Measurements from ENCODE around the gene GRIN2A. TPM values are rescaled to one million over a fixed set of nuclear protein-coding genes. Genes with fewer than 3 reads are reported as not detected.
"Not testable (repeated sequence)": the region's sequence is repeated elsewhere in the genome, so short reads cannot be mapped to it uniquely, and the experiment has no call there.

GRIN2A gene
- total RNA-seq, 2 experiments from 2014 or later = not detected

GRCh38 chr16:9898124-9898523 lies 284.1 kb downstream of the GRIN2A start:
- H3K27me3 Mint-ChIP-seq = no peaks in the 10 kb centered on the region
- TF ChIP-seq CTCF (IDR thresholded peaks at IDR 0.05) = no peak
- DNase-seq (no peak), ATAC-seq (no peak)
- H3K27ac Mint-ChIP-seq = no peak overlapping the region
- H3K36me3 Mint-ChIP-seq (ENCODE audit: low read depth) = no peaks in the 10 kb centered on the region
- H3K4me1 Mint-ChIP-seq (ENCODE audit: low read depth) = no peaks in the 10 kb centered on the region
- ChIA-PET POLR2A (no interaction called here), CTCF (no interaction called here)
- peaks cover 2% of the 10 kb centered on the region for H3K9me3 Mint-ChIP-seq
- intact Hi-C loops (cut with micrococcal nuclease) = no loop called here
- H3K4me3 Mint-ChIP-seq = no peak overlapping the region

GRCh38 chr16:9895817-9896216 lies 286.4 kb downstream of the GRIN2A start:
- no peak overlapping the region for H3K27ac Mint-ChIP-seq
- peaks cover 3% of the 10 kb centered on the region for H3K9me3 Mint-ChIP-seq
- intact Hi-C loops (cut with micrococcal nuclease) = no loop called here
- no peak overlapping the region for H3K4me3 Mint-ChIP-seq
- ChIA-PET POLR2A (no interaction called here), CTCF (no interaction called here)
- no peaks in the 10 kb centered on the region for H3K27me3 Mint-ChIP-seq
- H3K36me3 Mint-ChIP-seq (ENCODE audit: low read depth) = no peaks in the 10 kb centered on the region
- no peaks in the 10 kb centered on the region for H3K4me1 Mint-ChIP-seq (ENCODE audit: low read depth)
- DNase-seq (no peak), ATAC-seq (no peak)
- TF ChIP-seq CTCF (IDR thresholded peaks at IDR 0.05) = no peak

DNA sequence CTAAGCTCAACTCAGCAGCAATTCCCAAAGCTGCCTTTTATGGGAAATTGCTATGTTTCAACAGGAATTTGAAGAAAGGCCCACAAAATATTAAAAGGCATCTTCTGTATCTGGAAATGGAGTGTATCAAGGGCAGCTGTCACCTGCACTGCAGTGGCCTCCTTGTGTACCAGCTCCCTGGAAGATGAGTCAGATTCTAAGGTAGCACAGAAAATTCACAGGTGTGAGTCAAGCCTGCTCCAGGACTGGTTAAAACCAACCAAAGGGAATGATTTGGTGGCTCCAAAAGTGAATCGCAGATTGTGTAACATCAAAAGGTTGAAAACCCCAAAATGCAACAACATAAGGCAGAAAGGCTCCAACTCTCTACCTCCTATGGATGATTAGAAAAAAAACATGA lies 296.4 kb downstream of the GRIN2A start:
- Mint-ChIP-seq H3K27me3 (no peaks in the 10 kb centered on the region), H3K4me3 (no peak overlapping the region), H3K36me3 (ENCODE audit: low read depth) (no peaks in the 10 kb centered on the region), H3K27ac (no peak overlapping the region), H3K9me3 (no peaks in the 10 kb centered on the region), H3K4me1 (ENCODE audit: low read depth) (no peaks in the 10 kb centered on the region)
- no peak for ATAC-seq
- POLR2A ChIA-PET = no interaction called here
- DNase-seq = no peak
- no peak for TF ChIP-seq CTCF (IDR thresholded peaks at IDR 0.05)
- CTCF ChIA-PET = no interaction called here
- intact Hi-C loops (cut with micrococcal nuclease) = no loop called here

- no peak for TF ChIP-seq CTCF (IDR thresholded peaks at IDR 0.05)
- Mint-ChIP-seq H3K27me3 (no peaks in the 10 kb centered on the region), H3K36me3 (ENCODE audit: low read depth) (no peaks in the 10 kb centered on the region), H3K4me3 (no peak overlapping the region), H3K9me3 (no peaks in the 10 kb centered on the region), H3K4me1 (ENCODE audit: low read depth) (no peaks in the 10 kb centered on the region), H3K27ac (no peak overlapping the region)
- no peak for DNase-seq
- ChIA-PET POLR2A (no interaction called here), CTCF (no interaction called here)
- ATAC-seq = no peak
- intact Hi-C loops (cut with micrococcal nuclease) = no loop called here
Measured at GRCh38 chr16:9885467-9885866, 296.8 kb downstream of the GRIN2A start.

DNA sequence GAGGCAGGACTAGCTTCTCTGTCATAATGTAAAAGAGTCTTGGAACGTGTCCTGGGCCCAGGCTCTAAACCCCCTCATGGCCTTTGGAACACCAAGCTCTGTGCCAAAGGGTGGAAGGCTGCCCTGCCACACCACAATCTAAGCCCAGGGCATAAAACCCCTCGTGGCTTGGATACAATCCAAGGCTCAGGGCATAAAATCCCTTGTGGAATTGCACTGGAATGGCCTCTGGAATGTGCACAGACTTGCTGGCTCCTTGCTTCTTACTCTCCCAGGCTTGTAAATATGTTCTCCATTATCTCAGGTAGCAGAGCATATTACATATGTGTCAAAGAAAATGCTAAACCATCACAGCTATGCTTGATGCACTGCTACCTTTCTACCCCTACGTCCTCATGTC lies 306.2 kb downstream of the GRIN2A start:
- CTCF ChIA-PET, ATAC-seq, POLR2A ChIA-PET: not testable (repeated sequence)

DNA sequence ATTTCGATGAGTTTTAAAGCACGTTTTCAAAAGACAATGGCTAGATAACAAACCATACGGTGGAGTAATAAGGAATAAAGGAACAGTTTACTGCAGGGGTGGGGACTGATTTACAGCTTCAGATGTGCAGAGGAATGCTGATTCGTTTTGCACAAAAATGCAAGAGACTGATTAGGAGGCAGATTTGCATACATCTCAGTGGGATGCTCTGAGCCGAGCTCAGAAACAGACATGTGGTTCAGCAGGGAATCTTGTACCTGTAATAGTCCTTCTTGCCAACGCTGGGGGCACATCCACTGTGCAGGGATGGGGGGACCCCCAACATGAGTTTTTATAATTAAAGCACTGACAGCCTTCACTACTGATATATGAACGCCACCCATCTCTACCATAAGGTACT lies 308.0 kb downstream of the GRIN2A start:
- TF ChIP-seq CTCF (IDR thresholded peaks at IDR 0.05) = no peak
- POLR2A ChIA-PET = no interaction called here
- CTCF ChIA-PET = no interaction called here

More for the DNA sequence above, 306.2 kb downstream of the GRIN2A start:
- intact Hi-C loops (cut with micrococcal nuclease); H3K27me3 Mint-ChIP-seq; H3K36me3 Mint-ChIP-seq (ENCODE audit: low read depth); H3K9me3 Mint-ChIP-seq; DNase-seq; H3K4me1 Mint-ChIP-seq (ENCODE audit: low read depth); H3K4me3 Mint-ChIP-seq; H3K27ac Mint-ChIP-seq: not testable (repeated sequence)

More for the DNA sequence above, 308.0 kb downstream of the GRIN2A start:
- H3K36me3 Mint-ChIP-seq (ENCODE audit: low read depth) = no peaks in the 10 kb centered on the region
- no peak overlapping the region for H3K27ac Mint-ChIP-seq
- intact Hi-C loops (cut with micrococcal nuclease) = no loop called here
- no peak overlapping the region for H3K4me3 Mint-ChIP-seq
- no peaks in the 10 kb centered on the region for H3K4me1 Mint-ChIP-seq (ENCODE audit: low read depth)
- ATAC-seq (no peak), DNase-seq (no peak)
- no peaks in the 10 kb centered on the region for H3K27me3 Mint-ChIP-seq
- H3K9me3 Mint-ChIP-seq = no peaks in the 10 kb centered on the region

Data from activated CD8-positive, alpha-beta T cell treated with anti-CD3 and anti-CD28 coated beads for 36 hours (primary cell).